Thyroid gland (tissue), 4 donors: ENCODE measurements around the gene OR6A2.

Experiments
- POLR2A ChIP-seq, 2 donors: fragments of 450-650 bp; IDR thresholded peaks; one replicate each; pipeline ENCODE4 v1.6.1; 2017; ENCODE audit warnings: antibody characterized with exemption in 2 of 2, mild to moderate bottlenecking in 2 of 2, moderate library complexity in 1 of 2
- TF ChIP-seq, protein P1 (sequence below), 6 experiments: fragments of 200-600 bp in 3 of 6; fragments of 450-650 bp in 3 of 6; sonication (generic) in 3 of 6; IDR thresholded peaks; one replicate each; pipeline ENCODE4 v1.5.1; 2016 to 2019; ENCODE audit warnings: antibody characterized with exemption in 6 of 6, mild to moderate bottlenecking in 2 of 6, inconsistent platforms in 1 of 6, moderate library complexity in 1 of 6

DNA sequence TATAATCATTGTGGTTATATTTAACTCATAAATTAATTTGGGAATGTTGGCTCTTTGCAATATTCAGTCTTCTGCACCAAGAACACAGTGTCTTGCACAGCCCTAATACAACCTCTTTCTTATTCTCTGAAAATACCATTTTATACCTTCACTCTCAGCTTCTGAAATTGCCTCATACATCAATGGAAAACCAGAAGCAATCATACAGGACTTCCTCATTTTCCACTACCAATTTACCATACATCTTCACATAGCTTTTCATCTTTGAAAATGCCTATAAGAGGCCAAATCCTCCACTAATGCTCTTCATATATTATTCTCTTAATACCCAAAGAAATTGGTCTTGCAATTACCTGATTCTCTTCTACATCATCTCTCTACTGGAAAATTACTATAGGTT is 21.0 kb downstream of the OR6A2 start:
- TF ChIP-seq, protein P1, sequence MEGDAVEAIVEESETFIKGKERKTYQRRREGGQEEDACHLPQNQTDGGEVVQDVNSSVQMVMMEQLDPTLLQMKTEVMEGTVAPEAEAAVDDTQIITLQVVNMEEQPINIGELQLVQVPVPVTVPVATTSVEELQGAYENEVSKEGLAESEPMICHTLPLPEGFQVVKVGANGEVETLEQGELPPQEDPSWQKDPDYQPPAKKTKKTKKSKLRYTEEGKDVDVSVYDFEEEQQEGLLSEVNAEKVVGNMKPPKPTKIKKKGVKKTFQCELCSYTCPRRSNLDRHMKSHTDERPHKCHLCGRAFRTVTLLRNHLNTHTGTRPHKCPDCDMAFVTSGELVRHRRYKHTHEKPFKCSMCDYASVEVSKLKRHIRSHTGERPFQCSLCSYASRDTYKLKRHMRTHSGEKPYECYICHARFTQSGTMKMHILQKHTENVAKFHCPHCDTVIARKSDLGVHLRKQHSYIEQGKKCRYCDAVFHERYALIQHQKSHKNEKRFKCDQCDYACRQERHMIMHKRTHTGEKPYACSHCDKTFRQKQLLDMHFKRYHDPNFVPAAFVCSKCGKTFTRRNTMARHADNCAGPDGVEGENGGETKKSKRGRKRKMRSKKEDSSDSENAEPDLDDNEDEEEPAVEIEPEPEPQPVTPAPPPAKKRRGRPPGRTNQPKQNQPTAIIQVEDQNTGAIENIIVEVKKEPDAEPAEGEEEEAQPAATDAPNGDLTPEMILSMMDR (IDR thresholded peaks at IDR 0.05), result no peak
- TF ChIP-seq POLR2A (IDR thresholded peaks at IDR 0.05), result no peak
